HG03575 (cell line): ENCODE data around the gene CT55.

Experiments
- ATAC-seq: cut with Tn5 transposase; IDR thresholded peaks from one replicate; pipeline ENCODE4 v1.9.1; 2021; ENCODE audit not compliant: unreplicated experiment, insufficient number of reproducible peaks, low FRiP score; ENCODE audit errors: extremely low read depth

The CT55 gene

DNA sequence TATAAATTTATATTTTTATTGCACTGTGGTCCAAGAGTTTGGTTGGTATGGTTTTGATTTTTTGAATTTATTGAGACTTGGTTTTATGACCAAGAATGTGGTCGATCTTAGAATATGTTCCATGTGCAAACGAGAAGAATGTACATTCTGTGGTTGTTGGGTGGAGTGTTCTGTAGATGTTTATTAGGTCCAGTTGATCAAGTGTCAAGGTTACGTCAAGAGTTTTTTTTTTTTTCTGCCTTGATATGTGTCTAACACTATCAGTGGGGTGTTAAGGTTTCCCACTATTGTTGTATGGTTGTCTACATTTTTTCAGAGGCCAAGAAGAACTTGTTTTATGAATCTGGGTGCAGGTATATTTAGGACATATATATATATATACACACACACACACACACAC is 61.6 kb downstream of the CT55 start:
- no peak for ATAC-seq
